ENCODE data around the gene ISLR.

ISLR gene

GRCh38 chr15:74176262-74177214, 3.0 kb downstream of the ISLR start:
- TF ChIP-seq ZFX (IDR thresholded peaks at IDR 0.05), result no peak
- TF ChIP-seq, protein P1, sequence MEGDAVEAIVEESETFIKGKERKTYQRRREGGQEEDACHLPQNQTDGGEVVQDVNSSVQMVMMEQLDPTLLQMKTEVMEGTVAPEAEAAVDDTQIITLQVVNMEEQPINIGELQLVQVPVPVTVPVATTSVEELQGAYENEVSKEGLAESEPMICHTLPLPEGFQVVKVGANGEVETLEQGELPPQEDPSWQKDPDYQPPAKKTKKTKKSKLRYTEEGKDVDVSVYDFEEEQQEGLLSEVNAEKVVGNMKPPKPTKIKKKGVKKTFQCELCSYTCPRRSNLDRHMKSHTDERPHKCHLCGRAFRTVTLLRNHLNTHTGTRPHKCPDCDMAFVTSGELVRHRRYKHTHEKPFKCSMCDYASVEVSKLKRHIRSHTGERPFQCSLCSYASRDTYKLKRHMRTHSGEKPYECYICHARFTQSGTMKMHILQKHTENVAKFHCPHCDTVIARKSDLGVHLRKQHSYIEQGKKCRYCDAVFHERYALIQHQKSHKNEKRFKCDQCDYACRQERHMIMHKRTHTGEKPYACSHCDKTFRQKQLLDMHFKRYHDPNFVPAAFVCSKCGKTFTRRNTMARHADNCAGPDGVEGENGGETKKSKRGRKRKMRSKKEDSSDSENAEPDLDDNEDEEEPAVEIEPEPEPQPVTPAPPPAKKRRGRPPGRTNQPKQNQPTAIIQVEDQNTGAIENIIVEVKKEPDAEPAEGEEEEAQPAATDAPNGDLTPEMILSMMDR (conservative IDR thresholded peaks at IDR 0.05), result no peak
- no peak overlapping the region for H3K27ac ChIP-seq

DNA sequence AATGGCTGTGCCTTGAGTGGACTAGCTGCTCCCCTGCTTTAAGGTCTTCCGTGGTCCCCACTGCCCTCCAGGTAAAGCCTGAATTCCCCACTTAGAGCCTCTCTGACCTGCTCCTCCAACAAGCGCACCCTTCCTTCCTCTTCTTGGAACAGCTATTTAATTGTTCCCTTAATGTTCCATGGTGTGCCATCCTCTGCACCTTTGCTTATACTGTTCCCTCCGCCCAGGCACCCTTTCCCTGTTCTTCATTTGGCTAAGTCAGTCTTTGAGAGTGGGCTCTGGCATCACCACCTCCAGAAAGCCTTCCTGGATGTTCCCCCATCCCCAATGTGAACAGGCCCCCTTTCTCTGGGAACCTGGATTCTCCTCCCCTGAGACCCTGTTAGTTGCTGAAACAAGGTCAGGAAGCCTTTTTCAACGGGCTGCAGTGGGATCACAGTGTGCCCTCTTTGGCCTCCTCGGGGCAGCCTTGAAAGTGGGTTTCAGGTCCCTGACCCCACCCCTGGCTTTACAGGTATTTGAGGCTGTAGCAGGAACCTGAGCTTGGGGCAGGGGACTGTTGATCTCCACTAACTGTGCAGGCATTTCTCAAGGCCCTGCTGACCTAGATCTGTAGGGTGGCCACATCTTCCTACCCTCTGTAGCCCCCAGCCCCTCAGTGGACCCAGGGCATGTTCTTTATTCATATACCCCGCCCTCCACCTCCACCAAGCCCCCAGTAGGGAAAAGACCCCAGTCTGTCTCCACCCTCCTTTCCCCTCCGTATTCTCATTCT, 5.0 kb downstream of the ISLR start:
- TF ChIP-seq, protein P1 (conservative IDR thresholded peaks at IDR 0.05), result no peak
- no peak for TF ChIP-seq ZFX (IDR thresholded peaks at IDR 0.05)
- no peak overlapping the region for H3K27ac ChIP-seq

DNA sequence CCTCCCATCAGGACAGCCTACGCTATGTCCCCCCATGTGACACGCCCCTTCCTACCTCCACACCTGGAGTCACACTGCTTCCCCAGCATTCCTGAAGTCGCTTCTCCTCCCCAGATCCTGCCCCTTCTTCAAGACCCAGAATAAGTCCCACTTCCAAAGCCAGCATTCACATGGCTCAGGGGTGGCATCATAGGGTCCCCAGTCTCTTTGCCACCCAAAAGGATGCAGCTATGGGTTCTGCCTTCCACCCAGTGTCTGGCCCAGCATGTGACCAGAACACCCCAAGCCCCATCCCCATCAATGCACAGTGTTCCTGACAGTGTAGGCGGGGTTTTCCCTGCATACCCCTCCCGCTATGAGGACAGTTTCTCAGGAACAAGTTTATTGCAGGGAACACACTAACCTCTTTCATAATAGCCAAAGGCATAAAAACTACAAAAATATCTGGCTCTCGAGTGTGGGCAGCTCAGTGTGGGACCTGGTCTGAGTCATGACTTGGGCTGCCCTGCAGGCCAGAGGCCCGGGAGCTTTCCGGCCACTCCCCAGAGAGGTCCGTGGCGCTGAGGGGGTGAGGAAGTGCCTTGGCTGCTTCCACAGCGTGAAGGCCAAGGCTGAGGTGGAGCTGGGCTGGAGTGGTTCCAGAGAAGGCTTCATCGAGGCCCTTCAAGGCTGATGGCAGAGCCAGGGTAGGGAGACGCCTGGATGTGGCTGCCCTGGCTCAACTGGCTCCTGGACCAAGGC, 5.8 kb downstream of the ISLR start:
- no peak overlapping the region for H3K27ac ChIP-seq
- no peak for TF ChIP-seq ZFX (IDR thresholded peaks at IDR 0.05)
- TF ChIP-seq, protein P1 (conservative IDR thresholded peaks at IDR 0.05), result no peak

GRCh38 chr15:74179983-74180880, 6.7 kb downstream of the ISLR start:
- TF ChIP-seq, protein P1 (conservative IDR thresholded peaks at IDR 0.05), result no peak
- no peak for TF ChIP-seq ZFX (IDR thresholded peaks at IDR 0.05)
- H3K27ac ChIP-seq, result no peak overlapping the region

- no peak overlapping the region for H3K27ac ChIP-seq
- TF ChIP-seq, protein P1 (conservative IDR thresholded peaks at IDR 0.05), result no peak
- TF ChIP-seq ZFX (IDR thresholded peaks at IDR 0.05), result no peak
These were observed 7.5 kb downstream of the ISLR start for GRCh38 chr15:74180881-74181602.

DNA sequence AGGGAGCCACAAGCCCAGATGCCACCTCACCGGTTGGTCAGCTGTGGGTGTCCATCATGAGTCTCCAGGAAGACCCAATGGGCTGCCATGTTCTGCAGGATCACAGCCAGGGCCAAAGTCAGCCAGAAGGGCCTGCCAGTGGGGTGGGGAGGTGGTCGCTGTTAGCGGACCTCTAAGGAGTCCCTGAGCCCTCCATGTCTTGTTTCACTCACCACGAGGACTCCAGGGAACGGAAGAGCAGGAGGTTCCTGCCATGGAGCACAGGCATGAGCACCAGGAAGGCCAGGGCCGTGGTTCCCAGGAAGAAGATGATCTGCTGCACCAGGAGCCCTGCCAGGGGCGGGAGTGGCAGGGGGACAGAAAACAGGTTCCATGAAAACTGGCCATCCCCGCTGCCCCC, 8.6 kb downstream of the ISLR start:
- H3K27ac ChIP-seq, result no peak overlapping the region
- TF ChIP-seq, protein P1 (conservative IDR thresholded peaks at IDR 0.05), result no peak
- no peak for TF ChIP-seq ZFX (IDR thresholded peaks at IDR 0.05)
